Left colon (tissue), 2 donors: ENCODE measurements around the gene ADGRG6. TPM values are rescaled to one million over a fixed set of nuclear protein-coding genes. Genes with fewer than 3 reads are reported as not detected.

ENCODE experiments used
- ATAC-seq: fragments of 200-7000 bp; cut with Tn5 transposase; one replicate; pipeline ENCODE4 v1.9.1; 2020; ENCODE audit warnings: mild to moderate bottlenecking, moderate library complexity
- DNase-seq, 2 donors: peaks; one replicate each; pipeline ENCODE4 v3.0.0-alpha.2; 2020
- intact Hi-C, 2 donors: fragments of 100-400 bp; cut with DNase I in 1 of 2; cut with micrococcal nuclease in 1 of 2; formaldehyde crosslinking; loops; one replicate each; pipeline versions ENCODE4 v1.11.2 to v1.14.0; 2022; cut with DNase I, micrococcal nuclease
- total RNA-seq, 2 donors: library from RNA; stranded (reverse); fragmentation: NEBNext Ultra II Directional; extraction: Animal tissue kit (Norgen Biotek cat#: 25700); gene quantifications; one replicate each; pipeline ENCODE4 v1.2.1, GENCODE V29; 2021
- donor health status: DM: no; HTN: no; CAD: no.
- donor health status: DM: yes; HTN: yes; CAD: no.

Gene ADGRG6
- total RNA-seq, 2 donors from 2014 or later: 15.1 to 22.6 TPM

- intact Hi-C loops: no loop called here
These were observed 57.6 kb downstream of the ADGRG6 start for GRCh38 chr6:142359271-142359960.

GRCh38 chr6:142361345-142361744 lies 59.5 kb downstream of the ADGRG6 start:
- DNase-seq (no peak), ATAC-seq (no peak)
- intact Hi-C loops: no loop called here

More at GRCh38 chr6:142359271-142359960, 57.6 kb downstream of the ADGRG6 start:
- DNase-seq (no peak), ATAC-seq (no peak)

GRCh38 chr6:142361779-142362750 lies 60.3 kb downstream of the ADGRG6 start:
- ATAC-seq (no peak), DNase-seq (no peak)
- intact Hi-C loops: no loop called here

- ATAC-seq (no peak), DNase-seq (no peak)
- intact Hi-C loops: no loop called here
These were observed 65.3 kb downstream of the ADGRG6 start for GRCh38 chr6:142367061-142367460.

- DNase-seq: no peak
- intact Hi-C loops: no loop called here
- no peak for ATAC-seq
These were observed 65.8 kb downstream of the ADGRG6 start for GRCh38 chr6:142367501-142368018.

GRCh38 chr6:142369266-142369665 lies 67.5 kb downstream of the ADGRG6 start:
- intact Hi-C loops: no loop called here

GRCh38 chr6:142372348-142372747 lies 70.5 kb downstream of the ADGRG6 start:
- no peak for DNase-seq
- intact Hi-C loops: no loop called here
- peak; percentile 31 for ATAC-seq

More at GRCh38 chr6:142369266-142369665, 67.5 kb downstream of the ADGRG6 start:
- DNase-seq: no peak
- ATAC-seq: no peak

- ATAC-seq: no peak
These were observed 71.7 kb downstream of the ADGRG6 start for GRCh38 chr6:142373268-142374090.

GRCh38 chr6:142374091-142374770 lies 72.4 kb downstream of the ADGRG6 start:
- no peak for ATAC-seq
- intact Hi-C loops: no loop called here
- DNase-seq: no peak

More at GRCh38 chr6:142373268-142374090, 71.7 kb downstream of the ADGRG6 start:
- DNase-seq: no peak
- intact Hi-C loops: no loop called here

GRCh38 chr6:142374965-142375733 lies 73.3 kb downstream of the ADGRG6 start:
- ATAC-seq: peak; percentile 72
- intact Hi-C loops: no loop called here
- DNase-seq: no peak

- DNase-seq (no peak), ATAC-seq (no peak)
- intact Hi-C loops: no loop called here
These were observed 74.3 kb downstream of the ADGRG6 start for GRCh38 chr6:142376115-142376514.

GRCh38 chr6:142376800-142377496 lies 75.1 kb downstream of the ADGRG6 start:
- ATAC-seq (no peak), DNase-seq (peak in 1 of 2 donors; percentile 14)
- intact Hi-C loops: no loop called here

- DNase-seq: no peak
- ATAC-seq: no peak
- intact Hi-C loops: no loop called here
These were observed 75.7 kb downstream of the ADGRG6 start for GRCh38 chr6:142377497-142377848.

- ATAC-seq: no peak
- no peak for DNase-seq
- intact Hi-C loops: no loop called here
These were observed 76.5 kb downstream of the ADGRG6 start for GRCh38 chr6:142378138-142378875.

- DNase-seq (peak in 1 of 2 donors; percentile 8), ATAC-seq (no peak)
- intact Hi-C loops: no loop called here
These were observed 78.8 kb downstream of the ADGRG6 start for GRCh38 chr6:142380626-142381025.

- intact Hi-C loops: no loop called here
- no peak for DNase-seq
These were observed 79.4 kb downstream of the ADGRG6 start for GRCh38 chr6:142381181-142381580.

More at GRCh38 chr6:142381181-142381580, 79.4 kb downstream of the ADGRG6 start:
- no peak for ATAC-seq
